ENCODE measurements around the gene PMP22.

Gene PMP22

GRCh38 chr17:15265131-15265530, at the start of gene PMP22:
TSS of gene PMP22 (minus strand) at chr17:15265326. CDS start at chr17:15260727, 4,599 bp downstream.
- no peak for DNase-seq (ENCODE audit: low spot score)
- FAIRE-seq = no peak

- DNase-seq (ENCODE audit: low spot score) (no peak), FAIRE-seq (no peak)
Measured at GRCh38 chr17:15311996-15312395, 46.9 kb upstream of the PMP22 start.

- no peak for FAIRE-seq
- DNase-seq (ENCODE audit: low spot score) = no peak
Measured at GRCh38 chr17:15309793-15310192, 44.7 kb upstream of the PMP22 start.

GRCh38 chr17:15309236-15309635, 44.1 kb upstream of the PMP22 start:
- DNase-seq (ENCODE audit: low spot score) (no peak), FAIRE-seq (no peak)

GRCh38 chr17:15308758-15309157, 43.6 kb upstream of the PMP22 start:
- DNase-seq (ENCODE audit: low spot score) = no peak

GRCh38 chr17:15307710-15308111, 42.6 kb upstream of the PMP22 start:
- DNase-seq (ENCODE audit: low spot score) (no peak), FAIRE-seq (no peak)

More at GRCh38 chr17:15308758-15309157, 43.6 kb upstream of the PMP22 start:
- no peak for FAIRE-seq

- DNase-seq (ENCODE audit: low spot score) = no peak
- FAIRE-seq = no peak
Measured at GRCh38 chr17:15303851-15304250, 38.7 kb upstream of the PMP22 start.

- DNase-seq (ENCODE audit: low spot score) (no peak), FAIRE-seq (no peak)
Measured at GRCh38 chr17:15303268-15303667, 38.1 kb upstream of the PMP22 start.

GRCh38 chr17:15301845-15302244, 36.7 kb upstream of the PMP22 start:
- FAIRE-seq = no peak
- no peak for DNase-seq (ENCODE audit: low spot score)

- no peak for FAIRE-seq
- DNase-seq (ENCODE audit: low spot score) = no peak
Measured at GRCh38 chr17:15298176-15298575, 33.0 kb upstream of the PMP22 start.

GRCh38 chr17:15293558-15293957, 28.4 kb upstream of the PMP22 start:
- no peak for FAIRE-seq
- no peak for DNase-seq (ENCODE audit: low spot score)

GRCh38 chr17:15291674-15292361, 26.7 kb upstream of the PMP22 start:
- peak; percentile 48 for DNase-seq (ENCODE audit: low spot score)
- FAIRE-seq = no peak

- no peak for FAIRE-seq
Measured at GRCh38 chr17:15290605-15291004, 25.5 kb upstream of the PMP22 start.

GRCh38 chr17:15289285-15290183, 24.4 kb upstream of the PMP22 start:
- FAIRE-seq (no peak), DNase-seq (ENCODE audit: low spot score) (no peak)

More at GRCh38 chr17:15290605-15291004, 25.5 kb upstream of the PMP22 start:
- no peak for DNase-seq (ENCODE audit: low spot score)

- FAIRE-seq (no peak), DNase-seq (ENCODE audit: low spot score) (no peak)
Measured at GRCh38 chr17:15288859-15289258, 23.7 kb upstream of the PMP22 start.

GRCh38 chr17:15287538-15288267, 22.6 kb upstream of the PMP22 start:
- DNase-seq (ENCODE audit: low spot score) = no peak
- FAIRE-seq = no peak

- FAIRE-seq (no peak), DNase-seq (ENCODE audit: low spot score) (no peak)
Measured at GRCh38 chr17:15285466-15285865, 20.3 kb upstream of the PMP22 start.

GRCh38 chr17:15284537-15284936, 19.4 kb upstream of the PMP22 start:
- no peak for DNase-seq (ENCODE audit: low spot score)
- no peak for FAIRE-seq

GRCh38 chr17:15284107-15284506, 19.0 kb upstream of the PMP22 start:
- DNase-seq (ENCODE audit: low spot score) (no peak), FAIRE-seq (no peak)

- no peak for DNase-seq (ENCODE audit: low spot score)
- FAIRE-seq = no peak
Measured at GRCh38 chr17:15281909-15282308, 16.8 kb upstream of the PMP22 start.

- DNase-seq (ENCODE audit: low spot score) (peak; percentile 51), FAIRE-seq (no peak)
Measured at GRCh38 chr17:15278924-15279477, 13.9 kb upstream of the PMP22 start.

- DNase-seq (ENCODE audit: low spot score) (no peak), FAIRE-seq (no peak)
Measured at GRCh38 chr17:15278380-15278779, 13.3 kb upstream of the PMP22 start.

Measured in urothelium cell line (cell line).